Inferior parietal cortex (tissue), 1 donor: ENCODE results near the gene FGF11.
"Not testable (repeated sequence)": the region's sequence is repeated elsewhere in the genome, so short reads cannot be mapped to it uniquely, and the experiment has no call there.

Experiments
- DNase-seq: peaks from one replicate; pipeline ENCODE4 v3.0.0-alpha.2; 2016; ENCODE audit errors: extremely low spot score

FGF11 gene

DNA sequence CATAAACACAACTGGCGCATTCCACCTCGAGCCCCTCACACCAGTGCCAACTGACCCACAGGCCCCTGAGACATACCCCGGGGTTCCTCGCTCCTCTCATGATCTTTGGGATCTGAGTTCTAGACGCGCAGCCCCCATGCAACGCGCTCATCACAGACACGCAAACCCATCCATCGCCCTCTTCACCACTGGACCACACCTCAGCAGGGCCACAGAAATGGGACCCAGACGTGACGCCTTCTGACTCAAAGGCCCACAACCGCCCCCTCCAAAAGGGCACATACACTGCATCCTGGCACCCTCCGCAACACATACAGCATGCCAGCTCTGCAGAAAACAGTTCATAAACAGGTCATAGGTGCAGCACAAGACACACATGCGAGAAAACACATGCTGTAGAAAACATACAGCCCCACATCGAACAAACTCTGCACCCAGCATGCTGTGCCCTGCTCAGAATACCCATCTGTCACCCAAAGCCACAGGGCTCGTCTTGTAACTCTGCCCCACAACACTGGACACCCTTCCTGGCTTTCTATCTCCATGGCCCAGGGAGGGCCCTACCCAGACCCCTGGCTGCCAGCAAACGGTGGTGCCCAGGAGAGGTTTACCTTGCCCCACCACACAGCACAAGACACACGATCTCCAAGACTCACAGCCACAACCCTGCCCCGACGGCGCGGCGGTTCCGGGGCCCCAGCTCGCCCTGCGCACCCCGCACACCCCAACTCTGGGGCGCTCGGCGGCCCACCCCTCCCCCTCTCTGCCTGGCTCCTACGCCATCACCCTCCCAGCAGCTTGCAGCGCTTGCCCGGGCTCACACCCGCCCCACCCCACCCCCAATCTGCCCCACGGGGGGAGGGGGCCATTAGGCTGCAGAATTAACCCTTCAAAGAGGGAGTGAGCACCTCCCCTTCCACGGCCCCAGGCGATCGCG, 39.2 kb downstream of the FGF11 start:
- peak; percentile 32 for DNase-seq

DNA sequence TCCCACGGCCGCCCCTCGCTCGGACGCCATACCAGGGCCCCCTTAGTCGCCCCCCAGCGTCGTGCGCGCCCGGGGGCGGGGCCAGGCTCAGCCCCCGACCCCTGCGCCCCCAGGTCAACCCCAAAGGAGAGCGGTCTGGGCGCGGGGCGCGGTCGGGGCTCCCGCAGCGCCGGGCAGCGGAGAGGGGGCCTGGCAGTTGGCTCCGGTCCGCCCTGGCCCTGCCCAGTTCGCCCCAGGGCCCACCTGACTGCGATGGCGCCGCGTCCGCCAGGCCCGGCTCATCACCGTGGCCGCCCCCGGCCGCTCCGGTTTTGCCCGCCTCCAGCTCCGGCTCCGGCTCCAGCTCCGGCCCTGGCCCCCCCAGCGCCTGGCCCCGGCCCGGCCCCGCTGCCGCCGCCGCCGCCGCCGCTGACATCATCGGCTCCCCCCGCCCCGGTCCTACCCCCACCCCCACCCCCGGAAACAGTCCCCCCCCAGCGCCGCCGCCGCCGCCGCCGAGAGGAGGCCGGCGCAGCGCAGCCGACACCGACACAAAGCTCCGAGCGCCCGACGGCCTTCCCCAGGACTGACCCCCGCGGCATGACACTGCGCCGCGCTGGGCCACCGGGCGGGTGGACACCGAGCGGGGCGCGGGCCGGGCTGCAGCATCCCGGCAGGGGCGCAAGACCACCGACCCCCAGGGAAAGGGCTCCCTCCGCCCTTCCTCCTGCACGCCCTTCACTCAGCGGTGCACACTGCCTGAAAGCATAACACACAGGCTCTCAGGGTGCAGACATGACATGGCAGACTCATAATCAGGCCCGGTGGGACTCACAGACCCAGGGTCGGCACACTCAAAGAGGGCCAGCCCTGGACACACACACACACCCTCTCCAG, 40.1 kb downstream of the FGF11 start, which contains the start of gene ZBTB4:
Gene ZBTB4, minus strand, starts transcription at position 419 of the 876 bp plus-strand sequence. CDS start 12,830 bp downstream, outside the sequence.
- DNase-seq, result peak; percentile 31

DNA sequence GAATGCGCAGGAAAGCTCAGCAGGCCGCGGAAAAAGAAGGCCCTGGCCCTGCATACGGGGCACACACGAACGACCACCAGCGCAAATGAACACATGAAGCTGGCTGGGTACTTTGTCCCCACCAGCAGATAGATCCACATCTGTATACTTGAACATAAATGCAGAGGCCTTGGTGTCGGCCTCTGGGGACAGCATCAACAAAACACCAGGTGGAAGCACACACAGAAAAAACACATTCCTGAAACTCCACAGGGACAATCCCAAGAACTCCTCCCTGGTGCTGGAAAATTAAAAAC, 40.7 kb downstream of the FGF11 start:
- DNase-seq, result no peak

DNA sequence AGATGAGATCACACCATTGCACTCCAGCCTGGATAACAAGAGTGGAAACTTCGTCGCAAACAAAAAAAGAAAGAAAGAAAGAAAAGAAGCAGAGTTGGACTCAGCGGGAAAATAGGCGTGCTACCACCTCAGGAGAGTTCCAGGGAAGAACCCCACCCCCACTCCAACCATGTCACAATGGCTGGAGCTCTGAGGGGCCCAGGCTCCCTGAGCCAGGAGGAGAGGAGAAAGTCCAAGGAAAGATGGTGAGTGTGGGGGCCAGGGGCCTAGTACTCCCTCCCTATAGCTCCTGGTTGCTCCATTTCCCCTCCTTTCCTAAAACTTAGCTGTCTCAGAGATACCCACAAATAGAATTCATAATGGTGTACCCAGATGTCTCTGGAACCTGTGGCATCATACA, 42.0 kb downstream of the FGF11 start, which contains the start of gene SLC35G6:
Gene SLC35G6, plus strand, starts transcription at position 172 of the 400 bp plus-strand sequence. Its CDS starts 71 bp downstream, at position 243.
- DNase-seq, result not testable (repeated sequence)

DNA sequence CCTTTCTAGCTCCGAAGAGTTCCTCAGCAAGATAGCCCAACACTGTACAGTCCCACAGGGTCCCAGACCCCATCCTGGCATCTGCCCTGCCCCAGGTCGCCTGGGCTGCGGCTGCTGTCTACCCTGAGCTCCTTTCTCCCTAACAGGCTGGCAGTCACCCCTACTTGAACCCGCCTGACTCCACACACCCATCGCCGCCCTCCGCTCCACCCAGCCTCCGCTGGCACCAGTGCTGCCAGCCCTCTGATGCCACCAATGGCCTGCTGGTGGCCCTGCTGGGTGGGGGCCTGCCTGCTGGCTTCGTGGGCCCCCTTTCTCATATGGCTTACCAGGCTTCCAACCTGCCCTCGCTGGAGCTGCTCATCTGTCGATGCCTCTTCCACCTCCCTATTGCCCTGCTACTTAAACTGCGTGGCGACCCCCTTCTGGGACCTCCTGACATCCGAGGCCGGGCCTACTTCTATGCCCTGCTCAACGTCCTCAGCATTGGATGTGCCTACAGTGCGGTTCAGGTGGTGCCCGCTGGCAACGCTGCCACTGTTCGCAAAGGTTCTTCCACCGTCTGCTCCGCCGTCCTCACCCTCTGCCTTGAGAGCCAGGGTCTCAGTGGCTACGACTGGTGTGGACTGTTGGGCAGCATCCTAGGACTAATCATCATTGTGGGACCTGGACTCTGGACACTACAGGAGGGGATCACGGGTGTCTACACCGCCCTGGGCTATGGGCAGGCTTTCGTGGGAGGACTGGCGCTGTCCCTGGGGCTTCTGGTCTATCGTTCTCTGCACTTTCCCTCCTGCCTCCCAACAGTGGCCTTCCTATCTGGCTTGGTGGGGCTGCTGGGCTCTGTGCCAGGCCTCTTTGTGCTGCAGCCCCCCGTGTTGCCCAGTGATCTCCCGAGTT, 42.8 kb downstream of the FGF11 start:
- not testable (repeated sequence) for DNase-seq

DNA sequence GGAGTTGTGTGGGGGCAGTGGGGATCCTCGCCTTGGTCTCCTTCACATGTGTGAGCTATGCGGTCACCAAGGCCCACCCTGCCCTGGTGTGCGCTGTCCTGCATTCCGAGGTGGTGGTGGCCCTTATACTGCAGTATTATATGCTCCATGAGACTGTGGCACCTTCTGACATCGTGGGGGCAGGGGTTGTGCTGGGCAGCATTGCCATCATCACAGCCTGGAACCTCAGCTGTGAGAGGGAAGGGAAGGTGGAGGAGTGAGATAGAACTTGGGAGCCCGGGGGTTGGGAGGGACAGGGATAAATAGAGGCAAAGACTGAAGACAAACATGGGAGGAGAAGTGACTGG, 43.4 kb downstream of the FGF11 start:
- DNase-seq, result not testable (repeated sequence)

DNA sequence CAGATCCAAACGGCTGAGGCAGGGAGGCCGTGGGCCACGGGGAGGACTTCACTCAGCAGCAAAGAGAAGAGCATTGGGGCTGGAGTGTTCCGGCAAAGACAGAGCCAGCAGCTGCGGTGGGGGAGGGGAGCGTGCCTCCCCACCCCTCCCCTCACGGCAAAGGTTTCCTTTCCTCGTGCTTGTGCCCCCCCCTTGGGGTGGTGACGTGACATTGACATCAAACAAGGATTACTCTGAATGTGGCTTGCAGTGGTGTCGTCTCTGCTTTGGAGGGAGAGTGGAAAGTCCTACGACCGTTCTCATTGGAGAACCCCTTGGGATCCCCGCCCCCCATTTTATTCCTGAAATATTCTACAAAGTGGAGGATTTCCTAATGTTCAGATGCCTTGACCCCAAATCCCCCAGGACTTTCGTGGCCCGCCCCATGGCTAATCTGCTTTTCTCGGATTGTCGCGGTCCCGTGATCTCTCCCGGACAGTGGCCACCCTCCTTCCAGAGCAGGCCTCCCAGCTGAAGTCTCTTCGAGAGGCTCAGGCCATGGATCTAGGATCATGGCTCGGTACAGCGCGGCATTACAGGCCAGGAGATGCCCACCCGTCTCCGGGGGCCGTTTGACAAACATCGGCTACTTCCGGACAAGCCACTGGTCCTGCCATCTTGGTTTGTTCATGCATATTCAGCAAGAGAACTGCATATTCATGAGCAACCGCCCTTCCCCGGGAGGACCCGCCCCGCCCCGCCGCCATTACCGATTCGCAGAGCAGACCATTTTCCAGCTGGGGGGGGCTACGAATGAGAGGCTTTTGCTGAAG, 44.1 kb downstream of the FGF11 start:
- DNase-seq, result peak; percentile 92

DNA sequence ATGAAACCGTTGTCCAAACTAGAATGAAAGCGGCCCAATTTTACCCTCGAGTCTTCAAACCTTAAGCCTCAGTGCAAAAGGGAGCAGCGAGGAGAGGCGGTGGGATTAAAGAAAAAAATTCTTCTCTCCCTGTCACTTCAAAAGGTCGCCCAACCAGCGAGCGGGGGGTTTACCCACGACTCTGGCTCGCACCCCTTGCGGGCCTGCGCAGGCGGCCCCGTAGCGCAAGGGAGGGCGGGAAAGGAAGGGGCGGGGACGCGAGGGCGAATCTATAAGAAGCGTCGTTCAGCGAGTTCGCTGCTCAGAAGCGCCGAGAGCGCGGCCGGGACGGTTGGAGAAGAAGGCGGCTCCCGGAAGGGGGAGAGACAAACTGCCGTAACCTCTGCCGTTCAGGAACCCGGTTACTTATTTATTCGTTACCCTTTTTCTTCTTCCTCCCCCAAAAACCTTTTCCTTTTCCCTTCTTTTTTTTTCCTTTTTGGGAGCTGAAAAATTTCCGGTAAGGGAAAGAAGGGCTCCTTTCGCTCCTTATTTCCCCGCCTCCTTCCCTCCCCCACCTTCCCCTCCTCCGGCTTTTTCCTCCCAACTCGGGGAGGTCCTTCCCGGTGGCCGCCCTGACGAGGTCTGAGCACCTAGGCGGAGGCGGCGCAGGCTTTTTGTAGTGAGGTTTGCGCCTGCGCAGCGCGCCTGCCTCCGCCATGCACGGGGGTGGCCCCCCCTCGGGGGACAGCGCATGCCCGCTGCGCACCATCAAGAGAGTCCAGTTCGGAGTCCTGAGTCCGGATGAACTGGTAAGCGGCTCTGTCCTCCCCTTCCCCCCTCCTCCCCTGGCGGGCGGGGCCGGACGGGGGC, 45.0 kb downstream of the FGF11 start, which contains the start of gene POLR2A:
Gene POLR2A, plus strand, starts transcription at position 300 of the 852 bp plus-strand sequence.
- peak; percentile 98 for DNase-seq

DNA sequence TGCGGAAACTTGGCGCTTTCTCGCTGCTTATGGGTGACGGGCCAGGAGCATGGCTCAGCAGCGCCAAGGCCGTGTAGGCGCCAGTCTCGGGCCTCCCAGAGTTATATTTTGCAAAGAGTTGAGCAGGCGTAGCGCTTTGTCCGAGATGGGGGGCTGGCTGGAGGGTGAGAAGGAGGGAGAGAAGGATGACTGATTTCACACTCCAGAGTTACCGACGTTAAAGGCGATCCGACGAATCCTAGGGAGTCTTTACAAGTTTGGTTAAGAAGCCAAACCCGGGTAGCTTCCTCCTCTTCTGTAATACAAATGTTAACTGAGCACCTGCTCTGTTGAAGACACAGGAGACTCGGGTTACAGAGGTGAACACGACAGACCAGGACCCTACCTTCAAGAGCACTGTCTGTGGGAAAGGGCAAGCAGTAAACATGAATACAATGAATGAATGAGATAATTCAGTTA, 45.6 kb downstream of the FGF11 start:
- no peak for DNase-seq

DNA sequence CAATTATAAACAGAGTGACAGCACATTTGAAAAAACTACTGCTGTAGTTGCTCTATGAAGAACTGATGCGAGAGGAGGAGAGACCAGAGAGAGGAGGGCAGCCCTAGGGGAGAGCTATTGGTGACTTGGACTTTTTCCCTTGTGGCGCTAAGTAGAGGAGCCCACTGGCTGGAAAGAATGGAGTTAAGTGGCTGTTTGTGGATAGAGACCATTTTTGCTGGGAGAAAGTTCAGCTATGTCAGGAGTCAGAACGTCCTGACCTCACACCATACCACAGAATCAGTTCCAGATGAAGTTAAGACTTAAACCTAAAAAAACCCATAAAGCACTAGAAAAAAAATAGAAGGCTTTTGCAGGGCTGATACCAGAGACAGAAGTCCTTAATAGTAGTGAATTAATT, 46.9 kb downstream of the FGF11 start:
- no peak for DNase-seq

DNA sequence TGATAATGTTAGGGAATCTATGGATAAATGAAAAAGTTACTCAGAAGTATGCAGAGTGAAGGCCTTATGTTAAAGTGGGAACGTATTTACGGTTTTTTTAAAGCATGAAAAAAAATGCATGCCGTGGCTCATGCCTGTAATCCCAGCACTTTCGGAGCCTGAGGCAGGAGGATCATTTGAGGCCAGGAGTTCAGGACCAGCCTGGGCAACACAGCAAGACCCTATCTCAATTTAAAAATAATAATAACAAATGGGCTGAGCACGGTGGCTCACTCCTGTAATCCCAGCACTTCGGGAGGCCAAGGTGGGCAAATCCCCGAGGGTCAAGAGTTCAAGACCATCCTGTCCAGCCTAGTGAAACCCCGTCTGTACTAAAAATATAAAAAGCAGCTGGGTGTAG, 50.8 kb downstream of the FGF11 start:
- no peak for DNase-seq

DNA sequence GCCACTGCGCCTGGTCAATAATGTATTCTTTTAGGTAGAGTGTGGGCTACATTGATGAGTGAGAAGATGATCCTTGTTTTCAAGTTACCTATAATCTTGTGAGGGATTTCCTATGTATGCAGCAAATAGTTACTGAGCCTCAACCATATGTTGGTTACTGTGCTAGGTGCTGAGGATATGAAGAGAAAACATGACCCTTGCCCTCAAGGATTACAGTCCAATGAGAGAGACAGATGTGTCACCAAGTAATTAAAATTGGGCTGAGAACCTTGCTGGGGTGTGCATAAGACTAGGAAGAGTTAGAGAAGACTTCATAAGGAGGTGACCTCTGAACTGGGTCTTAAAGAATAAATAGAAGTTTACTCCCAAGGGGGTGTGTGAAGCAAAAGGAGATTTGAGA, 52.3 kb downstream of the FGF11 start:
- no peak for DNase-seq

DNA sequence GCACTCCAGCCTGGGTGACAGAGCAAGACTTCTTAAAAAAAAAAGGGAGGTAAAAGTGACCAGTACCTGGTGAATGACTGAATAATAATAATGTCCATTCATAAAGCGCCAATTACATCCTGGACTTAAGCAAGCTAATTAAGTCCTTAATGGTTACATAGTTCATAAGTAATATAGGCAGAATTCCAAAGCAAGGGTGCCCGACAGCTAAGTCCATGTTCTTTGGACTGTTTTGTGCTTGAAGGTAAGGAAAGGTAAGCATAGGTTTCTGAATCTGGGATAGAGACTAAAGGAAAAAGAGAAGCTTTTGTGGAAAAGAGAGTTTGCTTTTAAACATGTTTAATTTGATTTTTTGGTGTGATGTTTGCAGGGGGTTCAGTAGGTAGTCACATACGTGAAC, 54.6 kb downstream of the FGF11 start:
- no peak for DNase-seq
